GM10847 (cell line): ENCODE results near the gene ACSS2.

Experiments
- POLR2A ChIP-seq: IDR thresholded peaks from 2 replicates; pipeline ENCODE4 v1.6.1; 2011; ENCODE audit not compliant: insufficient read length; ENCODE audit errors: extremely low read depth

ACSS2 gene

DNA sequence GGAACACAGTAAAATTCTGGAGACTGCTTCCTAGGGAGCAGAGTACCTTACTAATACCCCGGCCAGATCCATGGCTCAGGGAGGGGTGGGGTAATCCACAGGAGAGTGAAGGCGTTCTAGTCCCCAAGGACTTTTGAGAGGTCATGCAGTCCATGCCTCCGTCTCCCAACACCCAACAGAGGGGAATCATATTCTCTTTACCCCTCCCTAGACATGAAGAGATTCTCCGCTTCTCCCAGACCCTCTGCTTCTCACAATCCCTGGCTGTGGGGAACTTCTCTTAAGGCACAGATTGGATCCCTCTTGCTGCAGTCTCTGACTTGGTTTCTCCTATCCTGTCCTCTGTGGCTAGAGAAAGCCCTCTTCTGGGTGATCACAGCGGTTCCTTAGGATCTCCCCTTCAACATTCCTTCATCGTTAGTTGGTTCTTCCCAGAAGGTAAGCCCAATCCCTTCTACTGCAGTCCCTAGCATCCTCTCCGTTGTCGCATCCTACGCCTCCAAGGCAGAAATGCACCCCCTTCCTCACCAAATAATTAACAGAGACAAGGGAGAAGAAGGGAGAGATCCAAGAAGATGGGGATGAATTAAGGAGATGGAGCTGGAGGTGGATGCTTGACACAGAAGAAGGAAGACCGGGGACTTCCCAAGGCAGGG is 4.3 kb upstream of the ACSS2 start:
- TF ChIP-seq POLR2A, result no peak

DNA sequence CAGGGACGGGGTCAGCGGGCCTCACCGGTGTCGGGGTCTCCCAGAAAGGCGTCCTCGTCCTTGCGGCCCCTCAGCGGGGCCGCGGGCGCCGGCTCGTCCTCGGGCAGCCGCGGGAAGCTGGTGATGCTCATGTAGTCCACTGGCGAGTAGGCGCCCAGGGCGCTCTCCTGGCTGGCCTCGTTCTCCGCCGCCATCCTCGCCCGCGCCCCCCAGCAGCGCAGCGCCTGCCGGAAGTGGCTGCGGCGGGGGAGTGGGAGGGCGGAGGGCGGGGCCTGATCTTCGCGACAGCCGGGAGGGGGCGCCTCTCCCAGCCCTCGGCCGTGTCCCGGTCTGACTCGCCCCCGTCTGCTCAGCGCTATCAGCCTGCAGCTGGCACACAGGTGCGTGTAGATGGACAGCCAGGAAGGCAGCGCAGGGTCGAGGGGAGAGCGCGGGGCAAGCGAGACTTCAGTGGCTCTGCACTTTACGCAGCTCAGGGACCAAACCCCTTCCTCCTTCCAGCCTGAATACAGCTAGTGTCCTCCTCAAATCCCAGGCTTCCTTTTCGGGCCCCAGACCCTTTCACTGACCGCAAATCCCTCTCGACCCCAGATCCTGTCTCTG is 3.7 kb upstream of the ACSS2 start, which contains the start of gene GGT7:
Gene GGT7, minus strand, starts transcription at position 235 of the 603 bp plus-strand sequence. Its CDS starts 41 bp downstream, at position 194.
- no peak for TF ChIP-seq POLR2A

- no peak for TF ChIP-seq POLR2A
Measured at GRCh38 chr20:34873583-34874093, 2.8 kb upstream of the ACSS2 start.

- TF ChIP-seq POLR2A, result no peak
Measured at GRCh38 chr20:34874094-34874654, 2.2 kb upstream of the ACSS2 start.

DNA sequence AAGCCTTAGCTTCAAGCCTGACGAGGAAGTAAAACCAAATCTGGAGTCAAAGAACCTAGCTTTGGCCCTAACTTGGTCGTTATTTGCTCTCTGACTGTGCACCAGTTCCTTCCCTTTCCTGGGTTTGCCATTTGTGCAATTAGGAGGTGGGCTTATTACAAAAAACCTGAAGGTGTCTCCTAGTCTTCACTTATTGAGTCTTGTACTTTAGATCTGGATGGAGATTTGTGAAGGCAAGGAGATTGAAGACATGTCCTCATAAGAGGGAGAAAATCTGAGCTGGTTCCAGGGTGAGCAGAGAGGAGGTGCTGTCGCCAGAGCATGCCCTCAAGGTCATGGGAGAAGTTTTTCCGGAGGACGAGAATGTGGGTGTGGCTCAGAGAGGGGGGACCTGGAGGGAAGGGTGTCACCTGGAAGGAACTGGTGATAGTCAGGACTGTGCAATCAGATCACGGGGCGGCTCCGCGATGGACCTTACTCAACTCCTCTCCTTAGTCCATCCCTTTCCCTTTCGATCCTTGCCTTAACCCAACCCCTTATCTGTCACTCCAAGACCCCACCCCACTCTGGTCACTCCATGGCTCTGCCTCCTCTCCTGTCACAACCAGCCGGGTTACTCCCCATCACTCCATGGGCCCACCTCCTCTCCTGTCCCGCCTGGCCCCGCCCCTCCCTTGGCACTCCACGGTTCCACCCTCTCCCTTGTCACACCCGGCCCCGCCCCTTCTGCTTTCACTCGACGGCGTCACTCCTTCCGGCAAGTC is 588 bp upstream of the ACSS2 start:
- TF ChIP-seq POLR2A, result no peak

DNA sequence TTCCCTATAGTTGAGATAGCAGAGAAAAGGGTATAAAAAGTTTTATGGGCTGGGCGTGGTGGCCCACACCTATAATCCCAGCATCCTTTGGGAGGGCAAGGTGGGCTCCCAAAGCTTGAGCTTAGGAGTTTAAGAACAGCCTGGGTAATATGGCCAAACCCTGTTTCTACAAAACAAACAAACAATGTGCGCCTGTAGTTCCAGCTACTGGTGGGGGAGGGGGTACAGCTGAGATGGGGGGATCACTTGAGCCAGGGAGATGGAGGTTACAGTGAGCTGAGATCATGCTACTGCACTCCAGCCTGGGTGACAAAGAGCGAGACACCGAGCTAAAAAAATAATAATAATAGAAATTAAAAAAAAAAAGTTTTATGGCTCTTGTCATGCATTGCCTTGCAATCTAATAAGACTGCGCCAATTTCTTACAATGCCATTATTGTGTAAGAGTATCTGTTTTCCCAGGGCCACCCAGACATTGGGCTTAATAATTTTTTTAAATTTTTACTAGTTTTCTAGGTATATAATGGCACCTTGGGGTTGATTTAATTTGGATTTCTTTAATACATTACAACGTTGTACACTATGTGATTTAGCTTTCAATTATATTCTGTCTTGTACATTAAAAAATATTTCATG is 3.9 kb downstream of the ACSS2 start:
- no peak for TF ChIP-seq POLR2A

GRCh38 chr20:34881689-34882088 is 5.3 kb downstream of the ACSS2 start:
- TF ChIP-seq POLR2A, result no peak

DNA sequence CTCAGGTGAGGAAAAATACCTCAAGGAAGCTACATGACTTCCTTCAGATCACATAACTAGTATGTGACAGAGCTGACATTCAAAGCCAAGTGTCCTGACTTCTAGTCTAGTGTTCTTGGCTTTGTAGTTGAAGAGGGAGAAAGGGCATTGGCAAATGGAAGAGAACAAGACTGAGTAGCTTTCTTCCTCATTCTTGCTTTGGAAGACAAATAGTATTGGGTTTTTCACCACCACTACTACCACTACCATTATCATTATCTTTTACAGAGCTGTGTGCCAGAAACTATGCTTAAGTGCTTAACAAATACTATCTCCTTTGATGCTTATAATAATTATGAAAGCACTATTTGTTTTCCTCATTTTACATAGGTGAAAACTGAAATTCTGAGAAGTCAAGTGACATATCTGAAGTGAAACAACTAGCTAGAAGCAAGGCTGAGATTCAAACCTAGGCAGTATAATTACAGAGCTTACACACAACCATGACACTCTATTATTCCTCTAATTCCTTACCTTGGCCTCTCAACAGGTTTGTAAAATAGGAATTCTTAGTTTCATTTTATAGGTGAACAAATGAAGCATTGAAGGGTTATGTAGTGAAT is 6.8 kb downstream of the ACSS2 start:
- no peak for TF ChIP-seq POLR2A

DNA sequence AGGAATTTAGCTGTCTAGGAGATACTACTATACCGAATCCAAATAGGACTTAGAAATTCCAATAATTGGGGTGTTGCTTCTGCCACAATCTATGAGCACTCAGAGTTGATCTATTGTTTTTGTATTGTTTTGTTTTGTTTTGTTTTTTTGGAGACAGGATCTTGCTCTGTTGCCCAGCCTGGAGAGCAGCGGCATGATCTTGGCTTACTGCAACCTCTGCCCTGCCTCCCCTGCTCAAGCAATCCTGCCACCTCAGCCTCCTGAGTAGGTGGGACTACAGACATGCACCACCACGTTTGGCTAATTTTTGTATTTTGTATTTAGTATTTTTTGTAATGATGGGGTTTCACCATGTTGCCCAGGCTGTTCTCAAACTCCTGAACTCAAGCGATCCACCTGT is 7.4 kb downstream of the ACSS2 start:
- no peak for TF ChIP-seq POLR2A

DNA sequence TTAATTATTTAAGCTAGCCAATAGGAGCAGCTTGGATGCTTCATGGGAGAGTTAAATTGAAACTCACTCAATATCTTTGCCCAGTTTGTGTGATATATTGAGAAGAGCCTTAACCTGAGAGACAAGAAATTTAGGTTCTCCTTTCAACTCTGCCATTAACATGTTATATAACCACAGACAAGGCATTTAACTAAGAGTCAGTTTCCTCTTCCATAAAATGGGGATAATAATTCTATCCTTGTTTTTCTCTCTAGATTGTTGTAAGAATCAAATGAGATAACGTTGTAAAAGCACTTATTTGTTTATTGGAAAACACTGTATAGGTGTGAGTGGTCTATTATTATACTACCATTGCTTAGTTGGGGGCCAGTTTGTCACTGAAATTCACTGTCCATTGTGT is 7.8 kb downstream of the ACSS2 start:
- TF ChIP-seq POLR2A, result no peak

GRCh38 chr20:34886122-34886521 is 9.7 kb downstream of the ACSS2 start:
- no peak for TF ChIP-seq POLR2A

DNA sequence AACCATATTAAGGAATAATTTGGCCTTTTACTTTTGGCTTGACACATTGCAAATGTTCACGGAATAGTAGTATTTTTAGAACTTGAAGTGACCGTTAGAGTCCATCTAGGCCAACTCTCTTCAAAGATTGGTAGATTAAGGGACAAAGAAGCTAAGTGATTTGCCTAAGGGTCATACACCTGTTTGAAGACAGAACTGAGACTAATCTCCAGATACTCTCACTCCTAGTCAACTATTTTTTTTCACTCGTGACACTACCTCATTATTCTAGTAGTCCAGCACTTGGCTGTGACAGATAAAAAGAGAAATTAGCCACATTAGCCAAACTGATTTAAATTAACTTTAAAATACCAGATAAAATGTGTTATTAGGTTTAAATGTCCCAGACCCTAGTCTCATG is 10.6 kb downstream of the ACSS2 start:
- TF ChIP-seq POLR2A, result no peak

- TF ChIP-seq POLR2A, result no peak
Measured at GRCh38 chr20:34888468-34888867, 12.1 kb downstream of the ACSS2 start.

DNA sequence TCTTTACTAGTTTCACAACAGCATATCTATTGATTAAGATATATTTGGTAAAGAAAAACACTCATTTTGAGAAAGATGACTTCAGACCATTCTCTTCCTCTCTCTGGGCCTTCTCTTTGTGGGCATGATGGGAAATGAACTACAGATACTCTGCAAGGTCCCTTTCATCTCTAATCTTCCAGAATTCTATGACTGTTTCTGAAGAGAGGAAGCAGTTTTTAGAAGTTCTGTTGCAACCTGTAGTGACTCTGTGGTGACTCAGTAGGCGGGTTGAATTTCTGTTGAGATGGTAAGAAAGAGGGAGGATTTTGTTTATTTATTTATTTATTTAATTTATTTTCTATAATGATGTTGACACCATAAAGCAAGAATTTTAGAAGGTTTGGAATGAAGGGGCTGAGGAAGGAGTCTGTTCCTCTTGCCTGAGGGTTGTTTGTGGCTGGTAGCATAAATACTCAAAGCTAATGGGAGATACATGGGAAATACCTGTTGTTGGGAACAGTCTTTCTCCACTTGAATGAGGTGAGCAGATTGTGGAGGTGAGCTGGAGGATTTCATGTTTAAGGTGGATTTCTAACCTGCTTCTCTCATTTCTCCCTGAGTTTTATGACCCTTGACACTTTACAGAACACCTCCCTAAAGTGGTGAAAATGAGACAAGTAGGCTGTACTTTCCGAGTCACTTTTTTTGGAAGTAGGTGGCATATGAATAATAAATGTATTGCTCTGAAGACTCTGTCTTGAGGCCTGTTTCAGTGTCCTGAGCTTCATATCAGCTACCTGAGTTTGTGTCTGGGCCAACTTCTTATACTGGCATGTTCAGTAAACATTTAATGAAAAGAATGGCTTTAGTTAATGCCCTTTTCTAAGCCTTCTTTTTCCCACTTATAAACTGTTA is 15.0 kb downstream of the ACSS2 start:
- TF ChIP-seq POLR2A, result no peak

DNA sequence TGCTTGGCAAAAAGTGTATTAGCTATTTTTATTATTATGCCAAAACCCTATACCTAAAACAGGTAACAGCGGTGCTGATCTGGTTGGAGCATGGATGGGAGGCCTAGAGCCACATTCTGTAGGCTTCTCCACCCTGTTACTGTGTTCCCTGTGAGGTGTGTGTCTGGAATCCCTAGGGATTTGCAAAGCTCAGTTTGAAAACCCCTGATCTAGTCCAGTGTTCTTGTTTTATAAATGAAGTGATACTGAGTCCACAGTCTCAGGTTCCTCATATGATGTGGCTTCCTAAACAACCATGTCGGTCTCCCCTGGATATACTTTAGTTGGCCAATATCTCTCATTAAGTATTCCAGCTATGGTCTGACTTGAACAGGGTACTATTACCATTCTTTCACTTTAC is 16.3 kb downstream of the ACSS2 start:
- TF ChIP-seq POLR2A, result no peak
